GM19463 (cell line): ENCODE measurements around the gene ADAP1.
"Not testable (repeated sequence)": the region's sequence is repeated elsewhere in the genome, so short reads cannot be mapped to it uniquely, and the experiment has no call there.

Source experiments
- ATAC-seq: cut with Tn5 transposase; IDR thresholded peaks from one replicate; pipeline ENCODE4 v1.9.1; 2021; ENCODE audit warnings: mild to moderate bottlenecking, moderate library complexity; ENCODE audit not compliant: unreplicated experiment

ADAP1 gene, protein sequence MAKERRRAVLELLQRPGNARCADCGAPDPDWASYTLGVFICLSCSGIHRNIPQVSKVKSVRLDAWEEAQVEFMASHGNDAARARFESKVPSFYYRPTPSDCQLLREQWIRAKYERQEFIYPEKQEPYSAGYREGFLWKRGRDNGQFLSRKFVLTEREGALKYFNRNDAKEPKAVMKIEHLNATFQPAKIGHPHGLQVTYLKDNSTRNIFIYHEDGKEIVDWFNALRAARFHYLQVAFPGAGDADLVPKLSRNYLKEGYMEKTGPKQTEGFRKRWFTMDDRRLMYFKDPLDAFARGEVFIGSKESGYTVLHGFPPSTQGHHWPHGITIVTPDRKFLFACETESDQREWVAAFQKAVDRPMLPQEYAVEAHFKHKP

GRCh38 chr7:954330-955238 is at the start of gene ADAP1:
Gene ADAP1, minus strand, starts transcription at chr7:954680. Its CDS starts 203 bp downstream, at chr7:954477.
- peak; percentile 57 for ATAC-seq

DNA sequence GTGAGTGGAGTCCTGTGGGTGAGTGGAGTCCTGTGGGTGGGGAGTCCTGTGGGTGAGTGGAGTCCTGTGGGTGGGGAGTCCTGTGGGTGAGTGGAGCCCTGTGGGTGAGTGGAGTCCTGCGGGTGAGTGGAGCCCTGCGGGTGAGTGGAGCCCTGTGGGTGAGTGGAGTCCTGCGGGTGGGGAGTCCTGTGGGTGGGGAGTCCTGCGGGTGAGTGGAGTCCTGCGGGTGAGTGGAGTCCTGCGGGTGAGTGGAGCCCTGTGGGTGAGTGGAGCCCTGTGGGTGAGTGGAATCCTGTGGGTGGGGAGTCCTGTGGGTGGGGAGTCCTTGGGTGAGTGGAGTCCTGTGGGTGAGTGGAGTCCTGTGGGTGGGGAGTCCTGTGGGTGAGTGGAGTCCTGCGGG is 48.0 kb upstream of the ADAP1 start:
- ATAC-seq = not testable (repeated sequence)

DNA sequence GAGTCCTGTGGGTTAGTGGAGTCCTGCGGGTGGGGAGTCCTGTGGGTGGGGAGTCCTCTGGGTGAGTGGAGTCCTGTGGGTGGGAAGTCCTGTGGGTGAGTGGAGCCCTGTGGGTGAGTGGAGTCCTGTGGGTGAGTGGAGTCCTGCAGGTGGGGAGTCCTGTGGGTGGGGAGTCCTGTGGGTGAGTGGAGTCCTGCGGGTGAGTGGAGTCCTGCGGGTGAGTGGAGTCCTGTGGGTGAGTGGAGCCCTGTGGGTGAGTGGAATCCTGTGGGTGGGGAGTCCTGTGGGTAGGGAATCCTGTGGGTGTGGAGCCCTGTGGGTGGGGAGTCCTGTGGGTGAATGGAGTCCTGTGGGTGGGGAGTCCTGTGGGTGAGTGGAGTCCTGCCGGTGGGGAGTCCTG is 47.5 kb upstream of the ADAP1 start:
- not testable (repeated sequence) for ATAC-seq

- ATAC-seq = not testable (repeated sequence)
Observed at GRCh38 chr7:1001069-1001770, 46.7 kb upstream of the ADAP1 start.

GRCh38 chr7:999941-1000935 is 45.8 kb upstream of the ADAP1 start:
- no peak for ATAC-seq

GRCh38 chr7:999149-999879 is 44.8 kb upstream of the ADAP1 start:
- ATAC-seq = no peak

DNA sequence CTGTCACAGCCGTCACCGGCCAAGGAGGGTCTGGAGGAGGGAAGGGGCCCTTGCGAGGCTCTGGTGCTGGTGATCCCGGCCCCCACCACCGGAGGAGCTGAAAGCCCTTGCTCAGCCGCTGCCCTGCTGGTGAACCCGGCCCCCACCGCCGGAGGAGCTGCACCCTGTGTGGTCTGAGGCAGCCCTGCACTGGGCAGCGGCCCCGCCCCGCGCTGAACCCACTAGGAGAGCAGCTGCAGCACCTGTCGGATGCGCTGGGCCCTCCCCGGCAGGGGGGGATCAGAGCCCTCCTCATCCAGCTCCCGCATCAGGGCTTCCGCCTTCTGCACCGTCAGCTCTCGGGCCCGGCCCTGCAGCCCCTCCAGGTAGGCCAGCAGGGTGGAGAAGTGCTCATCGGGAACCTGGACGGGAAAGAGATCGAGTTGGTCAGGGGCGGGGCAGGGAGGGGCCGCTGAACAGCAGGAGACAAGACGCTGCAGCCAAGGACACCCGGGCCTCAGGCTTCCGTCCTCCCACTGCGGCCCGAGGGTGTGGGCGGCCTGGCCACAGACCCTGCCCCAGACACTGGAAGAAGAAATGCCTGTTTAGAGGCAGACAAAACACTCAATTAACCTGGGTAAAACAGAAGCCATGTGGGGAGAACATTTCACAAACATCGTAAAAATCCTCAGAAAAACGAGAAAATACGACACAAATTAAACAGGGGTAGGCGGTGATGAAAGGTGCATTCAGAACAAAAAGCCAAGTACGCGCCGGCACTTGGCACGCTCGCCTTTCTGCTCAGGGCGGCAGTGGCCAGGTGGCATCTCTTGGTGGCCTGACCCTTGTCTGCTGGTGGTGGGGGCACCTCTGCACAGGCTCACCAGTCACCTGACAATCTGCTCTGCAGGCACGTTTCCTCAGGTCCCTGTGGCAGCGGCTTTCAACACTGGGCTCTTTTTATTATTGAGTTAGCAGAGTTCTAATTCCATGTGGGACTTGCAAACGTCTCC is 43.2 kb upstream of the ADAP1 start:
- ATAC-seq = no peak

- ATAC-seq = no peak
Observed at GRCh38 chr7:996079-996872, 41.8 kb upstream of the ADAP1 start.

GRCh38 chr7:995571-995970 is 41.1 kb upstream of the ADAP1 start:
- ATAC-seq = no peak

DNA sequence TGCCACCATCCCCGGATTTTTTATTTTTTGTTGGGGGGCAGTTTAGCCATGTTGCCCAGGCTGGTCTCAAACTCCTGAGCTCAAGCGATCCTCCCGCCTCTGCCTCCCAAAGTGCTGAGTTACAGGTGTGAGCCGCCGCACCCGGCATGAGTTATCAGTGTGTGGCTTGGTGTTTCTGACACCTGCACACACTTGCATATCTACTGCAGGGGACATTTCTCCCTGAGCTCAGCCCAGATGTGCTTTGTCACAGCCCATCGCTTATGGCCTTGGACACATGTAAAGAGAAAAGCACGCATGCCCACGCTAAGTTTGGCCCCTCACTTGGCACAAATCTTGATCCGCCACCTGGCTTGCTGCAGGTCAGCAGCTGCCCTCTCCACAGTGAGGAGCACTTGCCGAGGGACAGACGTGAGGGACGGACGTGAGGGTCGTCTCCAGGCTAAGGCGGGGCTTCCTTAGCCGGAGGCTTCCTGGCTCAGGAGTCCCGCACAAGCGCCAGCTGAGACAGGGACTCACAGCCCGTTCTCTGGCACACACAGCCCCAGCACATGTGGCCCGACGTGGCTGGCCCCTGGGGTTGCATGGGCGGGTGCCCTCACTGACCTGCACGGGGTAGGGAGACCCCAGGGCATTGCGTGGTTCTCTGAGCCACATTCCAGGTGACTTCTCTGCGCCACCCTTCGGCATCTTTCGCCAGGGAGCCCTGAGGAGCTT is 40.3 kb upstream of the ADAP1 start:
- no peak for ATAC-seq

DNA sequence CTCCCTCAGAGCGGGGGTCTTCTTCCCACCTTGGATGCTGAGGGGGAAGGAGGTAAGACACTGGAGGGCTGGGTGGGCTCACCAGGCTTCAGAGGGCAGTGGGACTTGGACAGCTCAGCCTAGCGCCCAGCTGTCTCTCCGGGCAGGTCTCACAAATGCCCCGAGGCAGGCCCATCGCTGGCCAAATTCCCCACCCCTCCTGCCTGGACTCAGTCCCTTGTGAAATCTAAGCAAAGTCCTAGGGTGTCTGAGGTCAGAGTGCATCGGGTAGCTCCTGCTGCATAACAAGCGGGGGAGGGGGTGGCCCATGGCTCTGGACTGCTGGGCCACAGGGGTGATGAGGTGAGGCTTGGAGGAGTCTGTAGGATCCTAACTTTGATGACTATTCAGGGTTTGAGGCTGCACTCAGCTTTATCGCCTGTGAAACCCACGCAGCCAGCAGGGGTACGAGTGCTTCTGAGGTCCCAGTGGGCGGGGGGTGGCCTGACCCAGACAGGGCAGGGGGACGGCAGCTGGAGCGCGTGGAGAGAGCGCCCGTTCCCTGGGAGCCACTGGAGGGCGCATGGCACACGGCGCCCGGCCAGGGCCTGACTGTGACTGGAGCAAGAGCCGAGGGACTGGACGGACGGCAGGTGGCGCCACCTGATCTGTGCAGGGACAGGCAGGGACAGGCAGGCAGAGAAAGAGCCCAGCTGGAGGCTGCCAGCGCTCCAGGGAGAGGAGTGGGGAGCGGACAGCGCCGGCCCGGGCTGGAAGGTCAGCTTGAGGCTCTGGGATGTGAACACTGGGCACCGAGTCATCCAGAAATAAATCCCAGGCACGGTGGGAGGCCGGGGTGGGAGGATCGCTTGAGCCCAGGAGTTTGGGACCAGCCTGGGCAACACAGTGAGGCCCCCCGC is 38.5 kb upstream of the ADAP1 start:
- peak; percentile 88 for ATAC-seq

DNA sequence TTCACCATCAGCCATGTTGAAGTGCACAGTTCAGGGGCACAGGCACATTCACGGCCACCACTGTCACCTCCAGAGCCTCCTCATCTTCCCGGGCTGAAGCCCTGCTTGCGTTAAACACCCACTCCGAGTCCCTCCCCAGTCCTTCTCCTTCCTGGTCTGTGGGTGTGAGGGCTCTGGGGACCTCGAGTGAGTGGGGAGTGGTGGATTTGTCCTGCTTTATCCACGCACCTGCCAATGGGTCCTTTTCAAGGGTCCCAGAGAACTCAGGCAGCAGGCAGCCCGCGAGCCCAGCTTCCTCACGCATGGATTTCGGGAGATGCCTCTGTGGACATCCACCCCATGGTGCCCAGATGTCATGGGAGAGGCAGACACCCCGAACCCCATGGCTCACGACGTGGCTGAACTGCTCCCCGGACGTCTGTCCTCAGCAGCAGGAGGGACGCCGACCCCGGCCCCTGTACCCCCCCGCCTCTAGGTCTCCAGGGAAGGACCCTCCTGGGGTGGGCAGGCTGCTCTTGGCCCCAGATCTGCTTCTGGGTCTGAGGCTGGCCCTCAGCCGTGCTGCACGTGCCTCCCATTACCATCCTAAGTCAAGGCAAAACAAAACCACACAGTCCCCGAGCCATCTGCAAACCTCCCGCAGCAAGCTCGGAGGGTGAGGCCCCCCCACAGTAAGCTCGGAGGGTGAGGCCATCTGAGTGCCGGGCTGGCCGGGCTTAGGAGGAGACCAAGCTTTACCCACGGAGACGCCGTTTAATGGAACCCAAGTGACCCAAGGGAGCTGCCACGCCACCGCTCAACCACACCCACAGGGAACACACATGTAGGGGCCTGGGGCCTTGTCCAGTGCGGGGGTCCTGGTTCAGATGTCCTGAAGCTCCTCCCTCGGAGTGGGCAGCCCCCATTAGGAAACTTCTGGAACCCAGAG is 37.5 kb upstream of the ADAP1 start:
- no peak for ATAC-seq

DNA sequence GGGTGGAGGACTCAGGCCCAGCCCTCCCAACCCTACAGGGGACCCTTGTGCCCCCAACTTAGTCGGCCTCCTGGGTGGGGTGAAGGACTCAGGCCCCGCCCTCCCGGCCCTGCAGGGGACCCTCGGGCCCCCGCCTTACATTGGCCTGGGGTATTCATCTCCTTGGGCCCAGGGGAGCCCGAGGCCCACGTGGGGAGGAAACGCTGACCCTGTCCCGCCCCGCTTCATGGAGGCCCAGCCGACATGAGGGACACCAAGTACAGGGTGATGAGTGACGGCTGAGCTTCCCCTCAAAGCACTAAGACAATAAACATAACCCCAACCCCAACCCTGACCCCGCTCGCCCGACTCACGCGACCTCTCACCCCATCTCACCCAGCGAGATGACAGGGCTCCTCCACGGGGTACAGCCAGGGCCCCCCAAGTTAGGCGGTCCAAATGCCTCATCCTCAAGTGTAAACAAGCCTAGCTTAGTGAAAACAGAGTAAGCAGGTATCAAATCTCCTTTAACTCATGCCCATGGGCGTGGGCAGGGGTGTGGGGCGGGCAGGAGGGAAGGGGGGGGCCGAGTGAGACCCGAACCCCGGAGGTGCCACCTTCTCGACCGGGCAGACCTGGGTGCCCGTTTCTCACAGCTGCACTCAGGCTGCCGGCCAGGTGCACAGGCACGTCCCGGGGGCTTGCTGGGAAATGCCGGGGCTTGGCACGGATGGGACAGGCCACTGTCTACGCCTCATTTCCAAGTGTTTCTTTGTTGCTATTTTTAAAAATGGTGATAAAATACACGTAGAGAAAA is 36.7 kb upstream of the ADAP1 start:
- ATAC-seq = no peak
